ENCODE results near the gene MARK3.

MARK3 gene

GRCh38 chr14:103531421-103532215, 146.4 kb downstream of the MARK3 start:
- H3K36me3 ChIP-seq: peaks cover 0 to 62% (median 7%) of the 10 kb centered on the region in 3 donors
- no peaks in the 10 kb centered on the region for H3K27me3 ChIP-seq
- no peak for DNase-seq
- no peaks in the 10 kb centered on the region for H3K9me3 ChIP-seq
- TF ChIP-seq CTCF (IDR thresholded peaks at IDR 0.05): no peak
- H3K4me3 ChIP-seq: no peak overlapping the region
- intact Hi-C loops (cut with DNase I; ENCODE audit: low total_unique reads): no loop called here
- peak overlapping the region; percentile 81 to 86 for H3K27ac ChIP-seq
- peaks cover 0 to 81% (median 72%) of the 10 kb centered on the region in 4 donors for H3K4me1 ChIP-seq

GRCh38 chr14:103532216-103533136, 147.3 kb downstream of the MARK3 start:
- no peaks in the 10 kb centered on the region for H3K9me3 ChIP-seq
- no peak overlapping the region for H3K4me3 ChIP-seq
- TF ChIP-seq CTCF (IDR thresholded peaks at IDR 0.05): no peak
- no peaks in the 10 kb centered on the region for H3K27me3 ChIP-seq
- DNase-seq: no peak
- H3K4me1 ChIP-seq: peaks cover 0 to 76% (median 71%) of the 10 kb centered on the region in 4 donors
- peak overlapping the region; percentile 81 to 86 for H3K27ac ChIP-seq
- peaks cover 0 to 69% (median 7%) of the 10 kb centered on the region in 3 donors for H3K36me3 ChIP-seq
- intact Hi-C loops (cut with DNase I; ENCODE audit: low total_unique reads): no loop called here

- no peaks in the 10 kb centered on the region for H3K27me3 ChIP-seq
- peaks cover 0 to 73% (median 67%) of the 10 kb centered on the region in 4 donors for H3K4me1 ChIP-seq
- H3K36me3 ChIP-seq: peaks cover 0 to 69% (median 7%) of the 10 kb centered on the region in 3 donors
- TF ChIP-seq CTCF (IDR thresholded peaks at IDR 0.05): peak in 1 of 2 experiments; percentile 20
- intact Hi-C loops (cut with DNase I; ENCODE audit: low total_unique reads): no loop called here
- H3K9me3 ChIP-seq: no peaks in the 10 kb centered on the region
- peak in 1 of 2 donors; percentile 89 for DNase-seq
- peak overlapping the region; percentile 81 to 86 for H3K27ac ChIP-seq
- peak overlapping the region; percentile 10 to 14 for H3K4me3 ChIP-seq
Observed at GRCh38 chr14:103533137-103533998, 148.2 kb downstream of the MARK3 start.

- peak overlapping the region; percentile 81 to 86 for H3K27ac ChIP-seq
- DNase-seq: no peak
- no peaks in the 10 kb centered on the region for H3K27me3 ChIP-seq
- H3K4me3 ChIP-seq: peak overlapping the region; percentile 10 to 14
- H3K36me3 ChIP-seq: peaks cover 0 to 69% (median 7%) of the 10 kb centered on the region in 3 donors
- no peaks in the 10 kb centered on the region for H3K9me3 ChIP-seq
- no peak for TF ChIP-seq CTCF (IDR thresholded peaks at IDR 0.05)
- intact Hi-C loops (cut with DNase I; ENCODE audit: low total_unique reads): no loop called here
- H3K4me1 ChIP-seq: peaks cover 0 to 77% (median 70%) of the 10 kb centered on the region in 4 donors
Observed at GRCh38 chr14:103533999-103534575, 148.9 kb downstream of the MARK3 start.
